Naive thymus-derived CD4-positive, alpha-beta T cell (primary cell): ENCODE results near the gene AP1B1. TPM values are rescaled to one million over a fixed set of nuclear protein-coding genes. Genes with fewer than 3 reads are reported as not detected.

Experiments
- ATAC-seq: fragments of 150-1000 bp; cut with Tn5 transposase; 2 replicates; pipeline ENCODE4 v1.10.0; 2021; ENCODE audit warnings: mild to moderate bottlenecking, moderate library complexity
- CTCF ChIA-PET: fragments of 350-600 bp; sonication (Branson Sonifier 250); formaldehyde crosslinking; loops from one replicate; lab custom pipeline; 2021; ENCODE audit warnings: antibody characterized with exemption; lab: Charles Lee
- POLR2A ChIA-PET: fragments of 350-600 bp; sonication (Branson Sonifier 250); formaldehyde crosslinking; loops from one replicate; lab custom pipeline; 2021; ENCODE audit warnings: antibody characterized with exemption, inconsistent platforms; lab: Charles Lee
- DNase-seq, 9 donors: peaks; one replicate each; pipeline versions ENCODE4 v3.0.0 to v3.0.0-alpha.2; 2020 to 2022; ENCODE audit warnings: mixed read lengths in 1 of 9
- H3K27ac ChIP-seq: one replicate; pipeline ENCODE4 v1.7.0; 2013; ENCODE audit warnings: mild to moderate bottlenecking, low read depth, low read length, moderate library complexity
- H3K27me3 ChIP-seq, 2 donors: one replicate each; pipeline ENCODE4 v1.7.0; 2013; ENCODE audit warnings: low read length in 2 of 2, mild to moderate bottlenecking in 2 of 2, moderate library complexity in 2 of 2; ENCODE audit not compliant: control insufficient read depth in 2 of 2, insufficient read depth in 2 of 2
- H3K36me3 ChIP-seq, 3 experiments: 1 replicate in 2 of 3; 2 replicates in 1 of 3; pipeline ENCODE4 v1.7.0; 2013; ENCODE audit warnings: low read length in 3 of 3, mild to moderate bottlenecking in 3 of 3, moderate library complexity in 1 of 3; ENCODE audit not compliant: insufficient read depth in 3 of 3, control insufficient read depth in 2 of 3
- H3K4me1 ChIP-seq, 2 donors: one replicate each; pipeline ENCODE4 v1.7.0; 2013; ENCODE audit warnings: low read length in 2 of 2, mild to moderate bottlenecking in 2 of 2, moderate library complexity in 1 of 2; ENCODE audit not compliant: control insufficient read depth in 2 of 2, insufficient read depth in 2 of 2
- H3K4me3 ChIP-seq: 2 replicates; pipeline ENCODE4 v1.7.0; 2013; ENCODE audit warnings: mild to moderate bottlenecking, low read length
- H3K9me3 ChIP-seq, 3 experiments: 1 replicate in 2 of 3; 2 replicates in 1 of 3; pipeline ENCODE4 v1.7.0; 2013; ENCODE audit warnings: low read length in 3 of 3; ENCODE audit not compliant: control insufficient read depth in 2 of 3
- H3K27ac Mint-ChIP-seq, 9 donors: one replicate each; pipeline ENCODE4 v1.8.0; 2020 to 2022; ENCODE audit warnings: mixed read lengths in 9 of 9, mild to moderate bottlenecking in 8 of 9, moderate library complexity in 5 of 9, inconsistent platforms in 2 of 9
- H3K27me3 Mint-ChIP-seq, 5 donors: one replicate each; pipeline ENCODE4 v1.8.0; 2021 to 2022; ENCODE audit warnings: mixed read lengths in 5 of 5, mild to moderate bottlenecking in 1 of 5
- H3K36me3 Mint-ChIP-seq, 5 donors: one replicate each; pipeline ENCODE4 v1.8.0; 2020 to 2022; ENCODE audit warnings: mixed read lengths in 5 of 5, mild to moderate bottlenecking in 3 of 5, inconsistent platforms in 1 of 5
- H3K4me1 Mint-ChIP-seq, 7 donors: one replicate each; pipeline ENCODE4 v1.8.0; 2020 to 2022; ENCODE audit warnings: mixed read lengths in 7 of 7, mild to moderate bottlenecking in 3 of 7, inconsistent platforms in 1 of 7
- H3K4me3 Mint-ChIP-seq, 10 donors: one replicate each; pipeline ENCODE4 v1.8.0; 2020 to 2022; ENCODE audit warnings: mild to moderate bottlenecking in 10 of 10, mixed read lengths in 10 of 10, moderate library complexity in 6 of 10, inconsistent platforms in 2 of 10
- H3K9me3 Mint-ChIP-seq, 11 donors: one replicate each; pipeline ENCODE4 v1.8.0; 2020 to 2022; ENCODE audit warnings: mixed read lengths in 11 of 11, mild to moderate bottlenecking in 4 of 11, inconsistent platforms in 1 of 11, moderate library complexity in 1 of 11
- intact Hi-C, 2 donors: fragments of 100-400 bp; cut with micrococcal nuclease; formaldehyde crosslinking; loops; one replicate each; pipeline ENCODE4 v1.15.1; 2023
- polyA plus RNA-seq, 2 donors: library from polyadenylated mRNA; unstranded; fragments of 300-500 nt; fragmentation: Illumina TruSeq; gene quantifications; one replicate each; pipeline ENCODE4 v1.2.3, GENCODE V29; 2021
- total RNA-seq, 6 experiments: library from RNA in 5 of 6; stranded (reverse) in 5 of 6; gene quantifications; 1 replicate in 5 of 6; 2 replicates in 1 of 6; pipeline ENCODE4 v1.2.3 and lab custom pipeline; 2021 to 2026

The AP1B1 gene
- total and polyA plus RNA-seq, 7 experiments from 2014 or later: 15.0 to 77.7 (median 38.9) TPM

DNA sequence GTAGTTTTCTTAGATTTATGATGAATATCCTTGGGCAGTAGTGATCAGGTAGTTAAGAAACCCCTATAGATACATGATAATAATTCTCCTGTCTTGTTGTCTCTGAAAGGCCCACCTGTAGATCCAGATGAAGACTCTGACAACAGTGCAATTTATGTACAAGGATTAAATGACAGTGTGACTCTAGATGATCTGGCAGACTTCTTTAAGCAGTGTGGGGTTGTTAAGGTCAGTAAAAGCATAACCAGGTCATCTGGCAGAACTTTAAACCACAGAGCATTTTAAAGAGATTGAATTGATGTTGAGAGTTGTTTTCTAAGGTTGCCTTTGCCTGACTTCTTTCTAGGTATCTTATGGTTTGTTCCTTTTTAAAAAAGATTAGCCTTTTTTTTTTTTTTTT, 96.0 kb downstream of the AP1B1 start:
- no peaks in the 10 kb centered on the region for H3K4me1 ChIP-seq
- H3K4me3 ChIP-seq: no peak overlapping the region
- no peak overlapping the region for H3K27ac Mint-ChIP-seq
- peaks cover 6 to 17% (median 11%) of the 10 kb centered on the region in 7 donors for H3K4me1 Mint-ChIP-seq
- H3K4me3 Mint-ChIP-seq: no peak overlapping the region
- ATAC-seq (no peak), DNase-seq (no peak)
- no peaks in the 10 kb centered on the region for H3K27me3 Mint-ChIP-seq
- POLR2A ChIA-PET: no interaction called here
- H3K27ac ChIP-seq: no peak overlapping the region
- H3K9me3 ChIP-seq: no peaks in the 10 kb centered on the region
- CTCF ChIA-PET: no interaction called here
- peaks cover 37 to 97% (median 82%) of the 10 kb centered on the region in 3 experiments for H3K36me3 ChIP-seq
- intact Hi-C loops: no loop called here
- H3K27me3 ChIP-seq: no peaks in the 10 kb centered on the region
- H3K36me3 Mint-ChIP-seq: peaks cover 10 to 62% (median 31%) of the 10 kb centered on the region in 5 donors
- no peaks in the 10 kb centered on the region for H3K9me3 Mint-ChIP-seq

GRCh38 chr22:29291215-29291614, 97.2 kb downstream of the AP1B1 start:
- Mint-ChIP-seq H3K4me1 (peaks cover 6 to 26% (median 19%) of the 10 kb centered on the region in 7 donors), H3K36me3 (peaks cover 9 to 63% (median 39%) of the 10 kb centered on the region in 5 donors), H3K4me3 (no peak overlapping the region), H3K27me3 (no peaks in the 10 kb centered on the region), H3K9me3 (no peaks in the 10 kb centered on the region), H3K27ac (peak overlapping the region in 3 of 9 donors; percentile 45 to 72 (median 57))
- CTCF ChIA-PET: no interaction called here
- intact Hi-C loops: no loop called here
- H3K9me3 ChIP-seq: no peaks in the 10 kb centered on the region
- POLR2A ChIA-PET: no interaction called here
- DNase-seq: no peak
- no peak overlapping the region for H3K27ac ChIP-seq
- no peaks in the 10 kb centered on the region for H3K27me3 ChIP-seq
- H3K36me3 ChIP-seq: peaks cover 34 to 97% (median 72%) of the 10 kb centered on the region in 3 experiments
- H3K4me1 ChIP-seq: no peaks in the 10 kb centered on the region
- no peak for ATAC-seq
- H3K4me3 ChIP-seq: no peak overlapping the region

- H3K36me3 Mint-ChIP-seq: peaks cover 9 to 61% (median 36%) of the 10 kb centered on the region in 5 donors
- H3K27me3 ChIP-seq: no peaks in the 10 kb centered on the region
- DNase-seq: no peak
Observed at GRCh38 chr22:29290061-29290460, 98.3 kb downstream of the AP1B1 start.

DNA sequence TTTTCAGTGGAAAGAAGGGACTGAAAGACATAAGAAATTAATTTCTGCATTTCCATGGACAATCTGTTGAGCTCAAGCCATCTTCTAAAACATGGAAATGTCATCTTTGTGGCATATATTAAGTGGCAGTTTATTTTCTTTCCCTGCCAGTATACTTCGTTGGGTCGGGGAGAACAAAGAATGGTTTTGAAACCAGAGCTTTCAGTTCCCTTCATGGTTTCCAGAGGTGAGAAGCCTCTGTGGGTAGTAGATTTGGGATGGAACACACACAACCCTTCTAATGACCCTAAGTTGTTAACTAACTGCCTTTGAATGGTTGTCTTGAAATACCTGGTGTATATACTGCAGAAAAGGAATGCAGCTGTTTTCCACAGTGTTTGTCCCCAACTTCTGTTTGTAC, 99.5 kb downstream of the AP1B1 start:
- H3K27ac Mint-ChIP-seq: peak overlapping the region in 4 of 9 donors; percentile 24 to 76 (median 58)

More at GRCh38 chr22:29290061-29290460, 98.3 kb downstream of the AP1B1 start:
- H3K4me3 ChIP-seq: no peak overlapping the region
- no peaks in the 10 kb centered on the region for H3K4me1 ChIP-seq
- no peak overlapping the region for H3K27ac Mint-ChIP-seq
- POLR2A ChIA-PET: no interaction called here
- no peak overlapping the region for H3K4me3 Mint-ChIP-seq
- no peak for ATAC-seq
- H3K4me1 Mint-ChIP-seq: peaks cover 6 to 30% (median 21%) of the 10 kb centered on the region in 7 donors
- H3K9me3 Mint-ChIP-seq: no peaks in the 10 kb centered on the region
- peaks cover 26 to 97% (median 61%) of the 10 kb centered on the region in 3 experiments for H3K36me3 ChIP-seq
- no peaks in the 10 kb centered on the region for H3K27me3 Mint-ChIP-seq
- CTCF ChIA-PET: no interaction called here
- intact Hi-C loops: no loop called here
- no peak overlapping the region for H3K27ac ChIP-seq
- no peaks in the 10 kb centered on the region for H3K9me3 ChIP-seq

GRCh38 chr22:29284196-29284595, 104.2 kb downstream of the AP1B1 start:
- Mint-ChIP-seq H3K27me3 (no peaks in the 10 kb centered on the region), H3K4me1 (peaks cover 6 to 44% (median 30%) of the 10 kb centered on the region in 7 donors), H3K4me3 (no peak overlapping the region), H3K9me3 (no peaks in the 10 kb centered on the region), H3K27ac (peak overlapping the region in 2 of 9 donors; percentile 21 to 28), H3K36me3 (peaks cover 9 to 64% (median 45%) of the 10 kb centered on the region in 5 donors)
- no peak overlapping the region for H3K4me3 ChIP-seq
- H3K4me1 ChIP-seq: no peaks in the 10 kb centered on the region
- no peak for ATAC-seq
- H3K27ac ChIP-seq: no peak overlapping the region
- no peaks in the 10 kb centered on the region for H3K9me3 ChIP-seq
- H3K36me3 ChIP-seq: peaks cover 36 to 97% (median 39%) of the 10 kb centered on the region in 3 experiments
- no peaks in the 10 kb centered on the region for H3K27me3 ChIP-seq
- ChIA-PET CTCF (no interaction called here), POLR2A (no interaction called here)
- no peak for DNase-seq
- intact Hi-C loops: no loop called here

More for the DNA sequence above, 99.5 kb downstream of the AP1B1 start:
- intact Hi-C loops: no loop called here
- Histone ChIP-seq H3K36me3 (peaks cover 30 to 97% (median 68%) of the 10 kb centered on the region in 3 experiments), H3K9me3 (no peaks in the 10 kb centered on the region), H3K4me3 (no peak overlapping the region), H3K4me1 (no peaks in the 10 kb centered on the region), H3K27me3 (no peaks in the 10 kb centered on the region), H3K27ac (no peak overlapping the region)
- Mint-ChIP-seq H3K9me3 (no peaks in the 10 kb centered on the region), H3K4me1 (peaks cover 6 to 30% (median 24%) of the 10 kb centered on the region in 7 donors), H3K27me3 (no peaks in the 10 kb centered on the region), H3K36me3 (peaks cover 9 to 63% (median 41%) of the 10 kb centered on the region in 5 donors), H3K4me3 (no peak overlapping the region)
- ChIA-PET POLR2A (no interaction called here), CTCF (no interaction called here)
- ATAC-seq (no peak), DNase-seq (no peak)

- Mint-ChIP-seq H3K36me3 (peaks cover 9 to 72% (median 55%) of the 10 kb centered on the region in 5 donors), H3K4me1 (peaks cover 44 to 72% (median 69%) of the 10 kb centered on the region in 7 donors), H3K4me3 (peak overlapping the region in 1 of 10 donors; percentile 12), H3K9me3 (no peaks in the 10 kb centered on the region), H3K27me3 (no peaks in the 10 kb centered on the region), H3K27ac (peak overlapping the region in 2 of 9 donors; percentile 28 to 40)
- Histone ChIP-seq H3K9me3 (no peaks in the 10 kb centered on the region), H3K27me3 (no peaks in the 10 kb centered on the region), H3K4me3 (no peak overlapping the region), H3K4me1 (peaks cover 12 to 21% of the 10 kb centered on the region in 2 donors), H3K27ac (no peak overlapping the region), H3K36me3 (peaks cover 39 to 93% (median 46%) of the 10 kb centered on the region in 3 experiments)
- POLR2A ChIA-PET: no interaction called here
- ATAC-seq (peak; percentile 29), DNase-seq (no peak)
- intact Hi-C loops: loop anchor here in 1 of 2 donors (10.0 kb wide), 1 partner anchor 107 kb away; the partner anchor contains the start of gene AP1B1
- CTCF ChIA-PET: no interaction called here
Observed at GRCh38 chr22:29277927-29278326, 110.4 kb downstream of the AP1B1 start.
